Aorta (tissue), 5 donors: Measurements from ENCODE around the gene YKT6. TPM values are rescaled to one million over a fixed set of nuclear protein-coding genes. Genes with fewer than 3 reads are reported as not detected.

Experiments used
- ATAC-seq: fragments of 200-7000 bp; cut with Tn5 transposase; one replicate; pipeline ENCODE4 v1.9.1; 2022; ENCODE audit warnings: moderate library complexity; ENCODE audit not compliant: low FRiP score
- DNase-seq, 2 donors: peaks; one replicate each; pipeline ENCODE4 v3.0.0-alpha.2; 2020
- H3K27ac ChIP-seq, 2 donors: one replicate each; pipeline ENCODE4 v1.5.1; 2013; ENCODE audit warnings: low read length in 2 of 2, mild to moderate bottlenecking in 2 of 2, moderate library complexity in 2 of 2, control low read depth in 1 of 2, inconsistent platforms in 1 of 2, low read depth in 1 of 2
- H3K27me3 ChIP-seq, 2 donors: one replicate each; pipeline ENCODE4 v1.6.1; 2013; ENCODE audit warnings: control low read depth in 1 of 2, low read length in 1 of 2, mild to moderate bottlenecking in 1 of 2, moderate library complexity in 1 of 2; ENCODE audit not compliant: insufficient read depth in 2 of 2, control insufficient read depth in 1 of 2
- H3K36me3 ChIP-seq, 2 donors: one replicate each; pipeline ENCODE4 v1.6.1; 2013; ENCODE audit warnings: control low read depth in 1 of 2, low read length in 1 of 2, mild to moderate bottlenecking in 1 of 2; ENCODE audit not compliant: insufficient read depth in 2 of 2, control insufficient read depth in 1 of 2
- H3K4me1 ChIP-seq, 2 donors: one replicate each; pipeline ENCODE4 v1.6.1; 2013; ENCODE audit warnings: low read length in 2 of 2, control low read depth in 1 of 2, mild to moderate bottlenecking in 1 of 2, moderate library complexity in 1 of 2; ENCODE audit not compliant: insufficient read depth in 2 of 2, control insufficient read depth in 1 of 2
- H3K4me3 ChIP-seq, 2 donors: one replicate each; pipeline ENCODE4 v1.5.1; 2013; ENCODE audit warnings: low read length in 2 of 2, control low read depth in 1 of 2, mild to moderate bottlenecking in 1 of 2
- H3K9me3 ChIP-seq: one replicate; pipeline ENCODE4 v1.6.1; 2013; ENCODE audit warnings: mild to moderate bottlenecking, low read length; ENCODE audit not compliant: control insufficient read depth
- WGBS, 2 donors: extraction: QIAGEN DNeasy Blood & Tissue Kit; methylation state at CpG; one replicate each; pipeline ENCODE4 v1.1.7; 2013; 5-methylcytosine and 5-hydroxymethylcytosine counted together
- intact Hi-C, 2 donors: fragments of 100-400 bp; cut with DNase I; formaldehyde crosslinking; loops; one replicate each; pipeline versions ENCODE4 v1.14.2 to v1.15.0; 2022
- polyA plus RNA-seq, 2 donors: library from polyadenylated mRNA; stranded (reverse); fragments of 200-250 nt; gene quantifications; one replicate each; pipeline ENCODE4 v1.2.3, GENCODE V29; 2013
- total RNA-seq, 2 donors: library from RNA; stranded (reverse); fragmentation: NEBNext Ultra II Directional; extraction: Animal tissue kit (Norgen Biotek cat#: 25700); gene quantifications; one replicate each; pipeline ENCODE4 v1.2.1, GENCODE V29; 2021
- donor health status: healthy with polysubstance abuse.
- donor health status: Bipolar disorder and iron deficiency.
- donor health status: DM: no; HTN: no; CAD: no.
- donor health status: DM: no; HTN: no; CAD: no.
- donor health status: DM: yes; HTN: yes; CAD: no.

YKT6 gene
- total and polyA plus RNA-seq, 4 donors, result 47.2 to 73.1 (median 54.3) TPM

DNA sequence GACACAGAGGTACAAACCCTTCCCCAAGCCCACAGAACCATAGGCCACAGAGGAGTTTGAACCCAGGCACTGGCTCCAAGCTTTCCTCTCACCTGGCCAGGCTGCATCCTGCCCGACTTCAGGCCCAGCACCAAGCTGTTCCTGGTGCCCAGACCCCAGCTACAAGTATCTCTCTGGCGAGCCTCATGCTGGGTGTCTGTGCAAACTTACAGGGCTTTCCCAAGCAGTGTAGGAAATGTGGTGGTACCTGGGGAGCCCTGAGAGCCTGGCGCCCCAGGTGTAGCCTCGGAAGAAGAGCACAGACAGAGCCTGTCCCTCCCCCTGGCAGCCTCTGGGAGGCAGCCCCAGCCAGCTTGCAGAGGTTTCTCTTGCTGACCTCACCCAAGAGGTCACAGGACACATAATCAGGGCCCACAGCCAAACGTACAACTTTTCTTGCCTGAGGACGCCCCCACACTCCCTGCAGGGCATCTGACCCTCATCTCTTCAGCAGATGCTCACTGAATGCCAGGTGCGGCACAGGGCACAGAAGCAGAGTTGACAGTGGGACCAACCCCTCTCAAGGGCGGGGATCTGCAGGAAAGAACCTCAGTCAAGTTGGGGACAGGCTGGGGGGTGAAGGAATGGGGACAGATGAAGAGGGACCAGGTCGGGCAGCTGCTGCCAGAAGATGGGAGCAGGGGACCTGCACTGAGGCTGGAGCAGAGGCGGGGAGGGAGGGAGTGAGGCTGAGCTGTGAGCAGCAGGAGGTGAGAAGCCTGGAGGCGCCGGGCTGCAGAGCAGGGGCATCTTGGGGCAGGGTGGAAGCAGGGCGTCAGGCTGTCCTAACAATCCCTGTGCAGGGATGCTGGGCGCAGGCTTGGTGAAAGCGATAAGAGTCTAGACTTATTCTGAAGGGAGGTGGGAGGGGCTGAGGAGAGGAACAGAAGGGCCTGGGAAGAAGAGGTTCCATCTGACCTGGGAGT is 43.4 kb upstream of the YKT6 start:
- no peaks in the 10 kb centered on the region for H3K9me3 ChIP-seq
- H3K4me3 ChIP-seq, result no peak overlapping the region
- no peaks in the 10 kb centered on the region for H3K4me1 ChIP-seq
- 85 to 86% methylated on average over 15 of the region's 15 CpGs for WGBS, 2 donors
- H3K27me3 ChIP-seq, result no peaks in the 10 kb centered on the region
- intact Hi-C loops, result no loop called here
- ATAC-seq, result no peak
- no peak overlapping the region for H3K27ac ChIP-seq
- no peaks in the 10 kb centered on the region for H3K36me3 ChIP-seq
- DNase-seq, result peak in 1 of 2 donors; percentile 55

DNA sequence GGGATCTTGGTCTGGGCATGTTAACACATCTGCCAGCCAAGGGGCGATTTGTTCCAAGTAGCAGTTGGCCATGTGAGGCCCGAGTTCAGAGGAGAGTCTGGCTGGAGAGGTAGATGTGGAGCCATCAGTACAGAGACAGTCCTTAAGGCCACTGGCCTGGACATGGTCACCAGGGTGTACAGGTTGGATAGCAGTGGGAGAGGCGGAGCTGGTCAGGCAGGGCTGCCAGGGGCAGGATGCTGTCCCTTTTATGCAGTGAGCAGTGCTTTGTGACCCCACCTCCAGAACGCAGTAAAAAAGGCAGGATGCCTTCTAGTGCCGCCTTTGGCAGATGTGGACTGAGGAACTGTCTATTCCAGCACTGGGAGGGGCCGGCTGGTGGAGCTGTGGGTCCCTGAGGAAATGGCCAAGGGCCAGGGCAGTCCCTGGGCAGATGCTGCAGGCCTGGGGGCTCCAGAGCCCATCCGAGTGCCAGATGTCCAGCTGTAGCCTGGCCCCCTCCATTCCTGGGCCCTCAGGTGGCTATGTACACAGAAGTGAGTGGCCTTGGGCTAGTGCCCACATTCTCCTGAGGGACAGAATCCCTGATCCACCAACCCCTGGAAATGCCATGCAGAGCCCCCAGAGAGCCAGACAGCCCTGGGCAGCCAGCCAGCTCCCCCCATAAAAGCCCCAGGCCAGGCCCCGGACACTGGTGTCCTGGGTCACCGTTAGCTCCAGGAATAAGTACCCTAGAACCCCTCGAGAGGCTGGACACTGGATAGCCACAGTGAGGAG is 42.5 kb upstream of the YKT6 start:
- Histone ChIP-seq H3K9me3 (no peaks in the 10 kb centered on the region), H3K36me3 (no peaks in the 10 kb centered on the region), H3K4me3 (no peak overlapping the region), H3K27ac (no peak overlapping the region), H3K27me3 (no peaks in the 10 kb centered on the region), H3K4me1 (no peaks in the 10 kb centered on the region)
- 69 to 79% methylated on average over 10 of the region's 10 CpGs for WGBS, 2 donors
- no peak for ATAC-seq
- intact Hi-C loops, result no loop called here
- peak in 1 of 2 donors; percentile 55 for DNase-seq

DNA sequence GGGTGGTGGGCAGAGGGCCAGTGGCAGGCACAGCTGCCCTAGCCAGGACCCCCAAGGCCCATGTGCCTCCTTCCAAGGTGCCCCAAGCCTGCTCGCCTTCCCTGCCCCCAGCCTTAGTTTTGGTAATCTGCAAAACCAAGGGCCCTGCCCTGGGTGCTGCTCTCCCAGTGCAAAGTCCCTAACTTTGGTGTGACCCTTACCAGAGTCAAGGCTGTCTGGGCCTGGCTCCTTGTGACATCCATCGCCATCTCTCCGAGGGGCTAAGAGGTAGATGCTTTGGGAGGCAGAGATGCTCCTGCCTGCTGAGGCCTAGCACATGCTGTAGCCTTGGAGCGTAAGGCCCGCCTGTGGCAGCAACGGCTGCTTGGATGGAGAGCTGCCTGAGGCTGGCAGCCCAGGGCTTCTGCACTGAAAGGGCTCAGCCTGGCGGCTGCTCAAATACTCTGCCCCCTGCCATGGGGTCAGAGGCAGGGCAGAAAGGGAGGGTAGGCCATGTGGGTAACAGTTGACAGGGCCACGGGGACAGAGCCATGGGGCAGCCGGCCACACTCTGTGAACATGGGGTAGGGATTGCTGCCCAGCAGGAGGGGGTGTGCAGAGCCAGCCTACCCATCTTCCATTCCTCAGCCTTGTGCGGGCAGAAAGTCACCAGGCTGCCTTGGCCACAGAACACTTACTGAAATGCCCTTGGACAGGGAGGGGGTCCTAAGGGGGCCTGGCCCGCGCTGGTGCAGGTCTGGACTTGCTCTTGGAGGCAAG is 41.7 kb upstream of the YKT6 start:
- WGBS, 2 donors, result 93 to 95% methylated on average over 12 of the region's 12 CpGs
- no peaks in the 10 kb centered on the region for H3K27me3 ChIP-seq
- ATAC-seq (no peak), DNase-seq (peak in 1 of 2 donors; percentile 42)
- H3K9me3 ChIP-seq, result no peaks in the 10 kb centered on the region
- H3K36me3 ChIP-seq, result no peaks in the 10 kb centered on the region
- intact Hi-C loops, result no loop called here
- no peak overlapping the region for H3K4me3 ChIP-seq
- H3K27ac ChIP-seq, result no peak overlapping the region
- no peaks in the 10 kb centered on the region for H3K4me1 ChIP-seq

- no peak for ATAC-seq
- H3K4me3 ChIP-seq, result no peak overlapping the region
- intact Hi-C loops, result no loop called here
- H3K27ac ChIP-seq, result no peak overlapping the region
- no peaks in the 10 kb centered on the region for H3K4me1 ChIP-seq
- peak in 1 of 2 donors; percentile 37 for DNase-seq
- no peaks in the 10 kb centered on the region for H3K27me3 ChIP-seq
- WGBS, 2 donors, result 88% methylated on average over 5 of the region's 5 CpGs
- H3K36me3 ChIP-seq, result no peaks in the 10 kb centered on the region
- no peaks in the 10 kb centered on the region for H3K9me3 ChIP-seq
Measured at GRCh38 chr7:44159824-44160630, 40.8 kb upstream of the YKT6 start.

GRCh38 chr7:44161371-44161770 is 39.4 kb upstream of the YKT6 start:
- no peaks in the 10 kb centered on the region for H3K36me3 ChIP-seq
- no peak overlapping the region for H3K27ac ChIP-seq
- intact Hi-C loops, result no loop called here
- no peaks in the 10 kb centered on the region for H3K9me3 ChIP-seq
- DNase-seq (peak in 1 of 2 donors; percentile 10), ATAC-seq (no peak)
- H3K27me3 ChIP-seq, result no peaks in the 10 kb centered on the region
- no peak overlapping the region for H3K4me3 ChIP-seq
- WGBS, 2 donors, result 98% methylated on average over 2 of the region's 2 CpGs
- no peaks in the 10 kb centered on the region for H3K4me1 ChIP-seq

DNA sequence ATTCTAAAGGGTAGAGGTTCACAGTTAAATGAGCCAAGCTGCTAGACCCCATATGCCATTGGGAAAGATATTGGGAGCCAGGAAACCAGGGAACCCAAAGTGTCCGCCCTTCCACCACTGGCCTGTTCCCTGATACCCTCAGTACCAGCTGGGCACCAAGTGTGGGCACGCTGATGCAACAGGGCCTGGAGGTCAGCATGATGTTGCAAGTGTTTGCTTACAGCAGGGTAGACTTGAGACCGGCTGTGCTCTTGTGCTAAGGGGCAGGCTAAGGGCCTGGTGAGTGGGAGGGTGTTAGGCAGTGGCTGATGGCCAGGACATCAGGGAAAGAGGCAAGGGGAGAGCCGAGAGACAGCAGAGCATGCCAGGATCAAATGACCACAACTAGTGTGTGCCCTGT is 38.6 kb upstream of the YKT6 start:
- intact Hi-C loops, result no loop called here
- 80 to 89% methylated on average over 4 of the region's 4 CpGs for WGBS, 2 donors
- ATAC-seq, result no peak

GRCh38 chr7:44162785-44163395 is 37.9 kb upstream of the YKT6 start:
- no peaks in the 10 kb centered on the region for H3K4me1 ChIP-seq
- H3K9me3 ChIP-seq, result no peaks in the 10 kb centered on the region
- ATAC-seq, result no peak
- intact Hi-C loops, result no loop called here
- H3K4me3 ChIP-seq, result no peak overlapping the region
- WGBS, 2 donors, result 61 to 62% methylated on average over 1 of the region's 1 CpG
- no peaks in the 10 kb centered on the region for H3K36me3 ChIP-seq
- H3K27ac ChIP-seq, result no peak overlapping the region
- no peaks in the 10 kb centered on the region for H3K27me3 ChIP-seq
- DNase-seq, result peak in 1 of 2 donors; percentile 23

More for the DNA sequence above, 38.6 kb upstream of the YKT6 start:
- no peaks in the 10 kb centered on the region for H3K4me1 ChIP-seq
- no peaks in the 10 kb centered on the region for H3K27me3 ChIP-seq
- H3K4me3 ChIP-seq, result no peak overlapping the region
- no peak overlapping the region for H3K27ac ChIP-seq
- no peaks in the 10 kb centered on the region for H3K36me3 ChIP-seq
- DNase-seq, result peak in 1 of 2 donors; percentile 44
- H3K9me3 ChIP-seq, result no peaks in the 10 kb centered on the region
